K562 (cell line): Measurements from ENCODE around the gene HHATL. TPM values are rescaled to one million over a fixed set of nuclear protein-coding genes. Genes with fewer than 3 reads are reported as not detected.

Experiments
- ATAC-seq: fragments of 200-7000 bp; cut with Tn5 transposase; 3 replicates; pipeline ENCODE4 v1.9.1; 2020; ENCODE audit warnings: moderate library complexity
- BruUV-seq: library from RNA; stranded (reverse); fragments of 400-500 nt; replicated peaks from 2 replicates; lab custom pipeline; 2021; lab: Mats Ljungman, UMichigan
- CTCF ChIA-PET: fragments of 300-600 bp; formaldehyde crosslinking; extraction: SDS; loops from one replicate; lab custom pipeline; 2021; ENCODE audit warnings: low intra/inter-chr PET ratio; lab: Yijun Ruan, JAX
- POLR2A ChIA-PET: fragments of 300-600, 350-650 bp; sonication (Branson Sonifier 250); formaldehyde crosslinking; extraction: SDS; loops from one replicate; lab custom pipeline; 2021; ENCODE audit warnings: antibody characterized with exemption, inconsistent platforms; lab: Yijun Ruan, JAX
- DNase-seq, 4 experiments: peaks; one replicate each; pipeline versions ENCODE4 v3.0.0 to v3.0.0-alpha.2; 2011 to 2018; ENCODE audit warnings: low spot score in 3 of 4, mixed read lengths in 3 of 4; ENCODE audit errors: extremely low read depth in 1 of 4
- FAIRE-seq: peaks from 2 replicates; lab custom pipeline; 2011; peaks lifted over from hg19 to GRCh38; lab: Jason Lieb, UNC
- H2AFZ ChIP-seq: 2 replicates; pipeline ENCODE4 v1.6.0; 2011; ENCODE audit warnings: low read depth, low read length, control low read depth, inconsistent platforms
- H3K27ac ChIP-seq: fragments of 200-600 bp; 3 replicates; pipeline ENCODE4 v1.8.0; 2011; ENCODE audit warnings: low read depth, mild to moderate bottlenecking, control low read depth, inconsistent platforms, low read length, moderate library complexity, mixed read lengths; ENCODE audit errors: extremely low read depth
- H3K27me3 ChIP-seq, 2 experiments: fragments of 300-600 bp in 1 of 2; 2 replicates in 1 of 2; 3 replicates in 1 of 2; pipeline versions ENCODE4 v1.6.0 to v1.8.0; 2011; ENCODE audit warnings: inconsistent platforms in 2 of 2, low read length in 2 of 2, mild to moderate bottlenecking in 1 of 2, mixed read lengths in 1 of 2, moderate library complexity in 1 of 2; ENCODE audit not compliant: control insufficient read depth in 2 of 2, insufficient read depth in 2 of 2
- H3K36me3 ChIP-seq: fragments of 300-600 bp; 3 replicates; pipeline ENCODE4 v1.8.0; 2011; ENCODE audit warnings: mild to moderate bottlenecking, low read length, inconsistent platforms; ENCODE audit not compliant: control insufficient read depth, insufficient read depth
- H3K4me1 ChIP-seq, 2 experiments: fragments of 200-600 bp in 1 of 2; replicated peaks in 1 of 2; 2 replicates in 1 of 2; 3 replicates in 1 of 2; pipeline versions ENCODE4 v1.5.1 to v1.8.0; 2011; ENCODE audit warnings: inconsistent platforms in 2 of 2, low read length in 2 of 2, mild to moderate bottlenecking in 1 of 2, mixed read lengths in 1 of 2, moderate library complexity in 1 of 2; ENCODE audit not compliant: control insufficient read depth in 2 of 2, insufficient read depth in 2 of 2
- H3K4me2 ChIP-seq: 2 replicates; pipeline ENCODE4 v1.6.1; 2011; ENCODE audit warnings: low read length, control low read depth, inconsistent platforms, mixed read lengths; ENCODE audit not compliant: insufficient read depth
- H3K4me3 ChIP-seq: fragments of 200-600 bp; sonication (generic), shearing (Covaris generic); 2 replicates; pipeline ENCODE4 v1.5.1; 2016; ENCODE audit warnings: control low read depth, inconsistent platforms
- H3K79me2 ChIP-seq: fragments of 200-600 bp; 3 replicates; pipeline ENCODE4 v1.8.0; 2011; ENCODE audit warnings: low read length, inconsistent platforms; ENCODE audit not compliant: control insufficient read depth, insufficient read depth
- H3K9ac ChIP-seq, 2 experiments: 2 replicates each; pipeline versions ENCODE4 v1.6.0 to v1.6.1; 2011; ENCODE audit warnings: low read depth in 2 of 2, low read length in 2 of 2, control low read depth in 1 of 2, inconsistent platforms in 1 of 2, mild to moderate bottlenecking in 1 of 2, mixed read lengths in 1 of 2; ENCODE audit not compliant: insufficient read depth in 1 of 2
- H3K9me1 ChIP-seq: one replicate; pipeline ENCODE4 v1.6.0; 2011; ENCODE audit warnings: inconsistent platforms, mild to moderate bottlenecking, low read length, moderate library complexity; ENCODE audit not compliant: control insufficient read depth, insufficient read depth
- H3K9me3 ChIP-seq: replicated peaks from 2 replicates; pipeline ENCODE4 v1.5.1; 2011; ENCODE audit warnings: low read depth, low read length, inconsistent platforms; ENCODE audit not compliant: control insufficient read depth, insufficient read depth
- H4K20me1 ChIP-seq: replicated peaks from 2 replicates; pipeline ENCODE4 v1.6.1; 2011; ENCODE audit warnings: low read length, inconsistent platforms, mixed read lengths; ENCODE audit not compliant: control insufficient read depth, insufficient read depth
- C11orf30 ChIP-seq: fragments of 450-650 bp; IDR thresholded peaks from 2 replicates; pipeline ENCODE4 v1.6.1; 2016; ENCODE audit warnings: low read depth, mild to moderate bottlenecking
- CBFA2T2 ChIP-seq: fragments of 450-650 bp; conservative IDR thresholded peaks from 2 replicates; pipeline ENCODE4 v1.6.1; 2017; ENCODE audit warnings: mild to moderate bottlenecking
- CBFA2T3 ChIP-seq: fragments of 450-650 bp; IDR thresholded peaks from 2 replicates; pipeline ENCODE4 v1.6.1; 2017
- CTBP1 ChIP-seq: fragments of 450-650 bp; IDR thresholded peaks from 2 replicates; pipeline ENCODE4 v1.6.1; 2016; ENCODE audit warnings: borderline replicate concordance
- MAFF ChIP-seq: IDR thresholded peaks from 2 replicates; pipeline ENCODE4 v1.6.1; 2012; ENCODE audit warnings: low read length, improper control_type of control experiment
- MAFG ChIP-seq: fragments of 450-650 bp; conservative IDR thresholded peaks from 2 replicates; pipeline ENCODE4 v1.6.1; 2016; ENCODE audit warnings: missing genetic modification characterization, missing compliant biosample characterization
- MAFK ChIP-seq: IDR thresholded peaks from 2 replicates; pipeline ENCODE4 v1.6.1; 2011; ENCODE audit warnings: low read length, improper control_type of control experiment
- NFE2 ChIP-seq: IDR thresholded peaks from 2 replicates; pipeline ENCODE4 v1.6.1; 2014; ENCODE audit warnings: antibody characterized with exemption, low read depth
- POLR2H ChIP-seq: IDR thresholded peaks from 2 replicates; pipeline ENCODE4 v1.6.1; 2016; ENCODE audit warnings: missing genetic modification characterization, low read depth, mild to moderate bottlenecking, control low read depth, missing compliant biosample characterization, moderate library complexity
- RCOR1 ChIP-seq, 2 experiments: IDR thresholded peaks; 2 replicates each; pipeline ENCODE4 v1.6.1; 2012; ENCODE audit warnings: low read depth in 2 of 2, low read length in 2 of 2, borderline replicate concordance in 1 of 2, improper control_type of control experiment in 1 of 2
- SRSF7 ChIP-seq: fragments of 200-400 bp; formaldehyde crosslinking; optimal IDR thresholded peaks from 2 replicates; pipeline ENCODE3; 2017; ENCODE audit warnings: mild to moderate bottlenecking, low read depth, low read length
- ZMIZ1 ChIP-seq, 2 experiments: fragments of 150-350 bp in 1 of 2; IDR thresholded peaks; 2 replicates each; pipeline ENCODE4 v1.6.1; 2012 to 2016; ENCODE audit warnings: low read depth in 2 of 2, low read length in 2 of 2, mild to moderate bottlenecking in 1 of 2, moderate library complexity in 1 of 2
- ZNF263 ChIP-seq: sonication (generic); formaldehyde crosslinking; IDR thresholded peaks from 2 replicates; pipeline ENCODE4 v1.8.0; 2022; ENCODE audit warnings: mild to moderate bottlenecking, missing genetic modification reagents, borderline replicate concordance
- ZNF316 ChIP-seq: fragments of 450-650 bp; IDR thresholded peaks from 2 replicates; pipeline ENCODE4 v1.6.1; 2016
- WGBS: fragments of 100-300 bp; shearing (Covaris generic); methylation state at CpG from one replicate; pipeline ENCODE4 v1.1.6; 2016; ENCODE audit warnings: low coverage, mixed read lengths; ENCODE audit not compliant: insufficient coverage; ENCODE audit errors: missing lambda C conversion rate; 5-methylcytosine and 5-hydroxymethylcytosine counted together
- in situ Hi-C: fragments of 300-500 bp; cut with MboI; formaldehyde crosslinking; loops from 4 replicates; pipeline ENCODE4 v1.15.0; 2018; ENCODE audit warnings: inconsistent platforms, mixed read lengths
- intact Hi-C: fragments of 100-400 bp; cut with micrococcal nuclease; formaldehyde crosslinking; loops from 2 replicates; pipeline ENCODE4 v1.14.2; 2022
- polyA plus RNA-seq, 8 experiments: library from polyadenylated mRNA; depleted of rRNA in 4 of 8; stranded (reverse) in 5 of 8; unstranded in 3 of 8; fragments of >200 nt; fragmentation: Nextera tagmentation in 2 of 8; fragmentation: Illumina TruSeq in 1 of 8; extraction: Ambion mirVana in 2 of 8; extraction: Trizol in 1 of 8; gene quantifications; 2 replicates each; pipeline versions ENCODE4 v1.2.1 to v1.2.3, GENCODE V29; 2011 to 2014; ENCODE audit warnings: inconsistent platforms in 1 of 8, missing spikeins in 1 of 8
- total RNA-seq, 7 experiments: library from RNA; depleted of rRNA in 6 of 7; stranded (reverse); fragments of >200 nt in 6 of 7; fragmentation: Illumina TruSeq in 2 of 7; extraction: Trizol in 2 of 7; gene quantifications; 2 replicates each; pipeline versions ENCODE4 v1.2.1 to v1.2.3, GENCODE V29; 2011 to 2021; ENCODE audit warnings: low replicate concordance in 1 of 7

Gene HHATL
- total and polyA plus RNA-seq, 9 of the 15 experiments (the other 6 are each of a cell fraction or from before 2014, with no cell fraction given): not detected

- WGBS: 3% methylated on average over 8 of the region's 8 CpGs
- Histone ChIP-seq H3K4me2 (no peak overlapping the region), H3K9me1 (no peaks in the 10 kb centered on the region), H3K4me3 (no peak overlapping the region), H3K4me1 (peaks cover 4 to 10% of the 10 kb centered on the region in 2 experiments; a peak in 4 of 5 replicates), H3K36me3 (no peaks in the 10 kb centered on the region), H3K9me3 (no peaks in the 10 kb centered on the region), H3K79me2 (no peaks in the 10 kb centered on the region), H4K20me1 (0 out of 2 replicates have a peak, but pooled peaks cover 10% of the 10 kb centered on the region), H3K27me3 (peaks cover 7 to 24% of the 10 kb centered on the region in 2 experiments; a peak in 3 of 5 replicates), H2AFZ (no peak overlapping the region), H3K9ac (peak overlapping the region in 1 of 2 experiments; percentile 40; a peak in 2 of 4 replicates), H3K27ac (no peak overlapping the region)
- peak; percentile 87 for TF ChIP-seq C11orf30
- TF ChIP-seq CBFA2T3: 0 out of 2 replicates have a peak, but pooled peaks have one; percentile 34
- TF ChIP-seq MAFK: peak; percentile 60; the same call in 1 of the 2 replicates
- TF ChIP-seq SRSF7: no peak
- TF ChIP-seq RCOR1 (IDR thresholded peaks at IDR 0.05; ENCODE audit: borderline replicate concordance in 1 of 2, low read depth in 2 of 2, low read length in 2 of 2): peak in 1 of 2 experiments; percentile 72; a peak in 2 of 4 replicates
- TF ChIP-seq POLR2H: no peak
- TF ChIP-seq ZMIZ1 (IDR thresholded peaks at IDR 0.05; ENCODE audit: low read depth in 2 of 2, low read length in 2 of 2): no peak
- peak; percentile 68 for TF ChIP-seq MAFF
- peak; percentile 88 for TF ChIP-seq ZNF316
- 0 out of 2 replicates have a peak, but pooled peaks have one; percentile 7 for TF ChIP-seq CBFA2T2
- 0 out of 2 replicates have a peak, but pooled peaks have one; percentile 24 for TF ChIP-seq CTBP1
- TF ChIP-seq ZNF263 (CRISPR knock-in tag): peak; percentile 76
- TF ChIP-seq MAFG (tag): peak; percentile 81
- TF ChIP-seq NFE2: peak; percentile 57; the same call in 1 of the 2 replicates
- peak in 2 of 4 experiments; percentile 50 to 52 for DNase-seq
- ChIA-PET POLR2A (interaction anchor here (1.1 kb wide), 1 partner anchor 28 kb away, joined by 4 read pairs; no protein-coding TSS in a partner anchor), CTCF (interaction anchor here (0.5 kb wide), 1 partner anchor 33 kb away, joined by 3 read pairs; no protein-coding TSS in a partner anchor)
- ATAC-seq: peak; percentile 52
- peak; percentile 11 for FAIRE-seq
- no TSS peak for BruUV-seq
- in situ Hi-C loops: no loop called here
- intact Hi-C loops: no loop called here
Measured at GRCh38 chr3:42667523-42668412, 34.8 kb downstream of the HHATL start.
